ENCODE data around the gene SLC26A4.

The SLC26A4 gene

GRCh38 chr7:107715531-107715930 lies 54.9 kb downstream of the SLC26A4 start:
- no peaks in the 10 kb centered on the region for H3K36me3 ChIP-seq (ENCODE audit: control insufficient read depth, insufficient read depth, low read length)
- H3K9me3 ChIP-seq (ENCODE audit: control insufficient read depth, low read length) = no peaks in the 10 kb centered on the region
- 89 to 97% methylated on average over 6 of the region's 6 CpGs for WGBS, 2 experiments (ENCODE audit: insufficient coverage in 2 of 2)
- no peaks in the 10 kb centered on the region for H3K4me1 ChIP-seq (ENCODE audit: control insufficient read depth, insufficient read depth, low read length, poor library complexity, severe bottlenecking)
- H3K4me3 ChIP-seq (ENCODE audit: extremely low read depth, insufficient read depth, low read length, poor library complexity, severe bottlenecking) = no peak overlapping the region
- H3K27ac ChIP-seq (ENCODE audit: low read depth, low read length, severe bottlenecking) = no peak overlapping the region

GRCh38 chr7:107718456-107719193 lies 58.0 kb downstream of the SLC26A4 start:
- Histone ChIP-seq H3K4me1 (ENCODE audit: control insufficient read depth, insufficient read depth, low read length, poor library complexity, severe bottlenecking) (no peaks in the 10 kb centered on the region), H3K36me3 (ENCODE audit: control insufficient read depth, insufficient read depth, low read length) (no peaks in the 10 kb centered on the region), H3K9me3 (ENCODE audit: control insufficient read depth, low read length) (no peaks in the 10 kb centered on the region), H3K27ac (ENCODE audit: low read depth, low read length, severe bottlenecking) (no peak overlapping the region), H3K4me3 (ENCODE audit: extremely low read depth, insufficient read depth, low read length, poor library complexity, severe bottlenecking) (no peak overlapping the region)
- WGBS, 2 experiments (ENCODE audit: insufficient coverage in 2 of 2) = 88 to 100% methylated on average over 1 to 2 of the region's 4 CpGs

- no peaks in the 10 kb centered on the region for H3K9me3 ChIP-seq (ENCODE audit: control insufficient read depth, low read length)
- H3K36me3 ChIP-seq (ENCODE audit: control insufficient read depth, insufficient read depth, low read length) = no peaks in the 10 kb centered on the region
- no peaks in the 10 kb centered on the region for H3K4me1 ChIP-seq (ENCODE audit: control insufficient read depth, insufficient read depth, low read length, poor library complexity, severe bottlenecking)
- no peak overlapping the region for H3K4me3 ChIP-seq (ENCODE audit: extremely low read depth, insufficient read depth, low read length, poor library complexity, severe bottlenecking)
- H3K27ac ChIP-seq (ENCODE audit: low read depth, low read length, severe bottlenecking) = no peak overlapping the region
- WGBS, 2 experiments (ENCODE audit: insufficient coverage in 2 of 2) = no CpG with 5 or more reads among the region's 1 CpG
Observed at GRCh38 chr7:107721286-107721685, 60.7 kb downstream of the SLC26A4 start.

- H3K27ac ChIP-seq (ENCODE audit: low read depth, low read length, severe bottlenecking) = no peak overlapping the region
- H3K9me3 ChIP-seq (ENCODE audit: control insufficient read depth, low read length) = no peaks in the 10 kb centered on the region
- 100% methylated on average over 2 of the region's 2 CpGs; no CpG with 5 or more reads in 1 of the 2 experiments for WGBS, 2 experiments (ENCODE audit: insufficient coverage in 2 of 2)
- H3K36me3 ChIP-seq (ENCODE audit: control insufficient read depth, insufficient read depth, low read length) = no peaks in the 10 kb centered on the region
- H3K4me3 ChIP-seq (ENCODE audit: extremely low read depth, insufficient read depth, low read length, poor library complexity, severe bottlenecking) = no peak overlapping the region
- no peaks in the 10 kb centered on the region for H3K4me1 ChIP-seq (ENCODE audit: control insufficient read depth, insufficient read depth, low read length, poor library complexity, severe bottlenecking)
Observed at GRCh38 chr7:107723255-107723654, 62.6 kb downstream of the SLC26A4 start.

- Histone ChIP-seq H3K9me3 (ENCODE audit: control insufficient read depth, low read length) (no peaks in the 10 kb centered on the region), H3K4me1 (ENCODE audit: control insufficient read depth, insufficient read depth, low read length, poor library complexity, severe bottlenecking) (no peaks in the 10 kb centered on the region), H3K36me3 (ENCODE audit: control insufficient read depth, insufficient read depth, low read length) (no peaks in the 10 kb centered on the region), H3K27ac (ENCODE audit: low read depth, low read length, severe bottlenecking) (no peak overlapping the region), H3K4me3 (ENCODE audit: extremely low read depth, insufficient read depth, low read length, poor library complexity, severe bottlenecking) (no peak overlapping the region)
- WGBS, 2 experiments (ENCODE audit: insufficient coverage in 2 of 2) = 36 to 100% methylated on average over 1 to 3 of the region's 4 CpGs
Observed at GRCh38 chr7:107725138-107725740, 64.6 kb downstream of the SLC26A4 start.

- Histone ChIP-seq H3K9me3 (ENCODE audit: control insufficient read depth, low read length) (no peaks in the 10 kb centered on the region), H3K36me3 (ENCODE audit: control insufficient read depth, insufficient read depth, low read length) (no peaks in the 10 kb centered on the region), H3K27ac (ENCODE audit: low read depth, low read length, severe bottlenecking) (no peak overlapping the region), H3K4me1 (ENCODE audit: control insufficient read depth, insufficient read depth, low read length, poor library complexity, severe bottlenecking) (no peaks in the 10 kb centered on the region), H3K4me3 (ENCODE audit: extremely low read depth, insufficient read depth, low read length, poor library complexity, severe bottlenecking) (no peak overlapping the region)
- 57% methylated on average over 1 of the region's 3 CpGs; no CpG with 5 or more reads in 1 of the 2 experiments for WGBS, 2 experiments (ENCODE audit: insufficient coverage in 2 of 2)
Observed at GRCh38 chr7:107726356-107727130, 65.9 kb downstream of the SLC26A4 start.

- Histone ChIP-seq H3K27ac (ENCODE audit: low read depth, low read length, severe bottlenecking) (no peak overlapping the region), H3K4me1 (ENCODE audit: control insufficient read depth, insufficient read depth, low read length, poor library complexity, severe bottlenecking) (no peaks in the 10 kb centered on the region), H3K4me3 (ENCODE audit: extremely low read depth, insufficient read depth, low read length, poor library complexity, severe bottlenecking) (no peak overlapping the region), H3K36me3 (ENCODE audit: control insufficient read depth, insufficient read depth, low read length) (no peaks in the 10 kb centered on the region), H3K9me3 (ENCODE audit: control insufficient read depth, low read length) (no peaks in the 10 kb centered on the region)
Observed at GRCh38 chr7:107728276-107728675, 67.6 kb downstream of the SLC26A4 start.

- H3K36me3 ChIP-seq (ENCODE audit: control insufficient read depth, insufficient read depth, low read length) = peaks cover 5% of the 10 kb centered on the region
- peak overlapping the region; percentile 97 for H3K27ac ChIP-seq (ENCODE audit: low read depth, low read length, severe bottlenecking)
- H3K4me1 ChIP-seq (ENCODE audit: control insufficient read depth, insufficient read depth, low read length, poor library complexity, severe bottlenecking) = peaks cover 11% of the 10 kb centered on the region
- no peaks in the 10 kb centered on the region for H3K9me3 ChIP-seq (ENCODE audit: control insufficient read depth, low read length)
- 5 to 10% methylated on average over 21 to 25 of the region's 29 CpGs for WGBS, 2 experiments (ENCODE audit: insufficient coverage in 2 of 2)
- H3K4me3 ChIP-seq (ENCODE audit: extremely low read depth, insufficient read depth, low read length, poor library complexity, severe bottlenecking) = peak overlapping the region; percentile 95
Observed at GRCh38 chr7:107742678-107743566, 82.3 kb downstream of the SLC26A4 start.

GRCh38 chr7:107743567-107744344 lies 83.1 kb downstream of the SLC26A4 start, which contains the start of gene CBLL1:
Gene CBLL1 (plus strand): TSS chr7:107744142. CDS start chr7:107744164, 22 bp downstream.
- Histone ChIP-seq H3K36me3 (ENCODE audit: control insufficient read depth, insufficient read depth, low read length) (peaks cover 7% of the 10 kb centered on the region), H3K4me3 (ENCODE audit: extremely low read depth, insufficient read depth, low read length, poor library complexity, severe bottlenecking) (peak within 1 kb of the TSS; percentile 95), H3K4me1 (ENCODE audit: control insufficient read depth, insufficient read depth, low read length, poor library complexity, severe bottlenecking) (peaks cover 11% of the 10 kb centered on the region), H3K27ac (ENCODE audit: low read depth, low read length, severe bottlenecking) (peak within 1 kb of the TSS; percentile 97), H3K9me3 (ENCODE audit: control insufficient read depth, low read length) (no peaks in the 10 kb centered on the region)
- WGBS, 2 experiments (ENCODE audit: insufficient coverage in 2 of 2) = 0 to 1% methylated on average over 39 to 52 of the region's 56 CpGs
